Measurements from ENCODE around the gene OR6S1.
"Not testable (repeated sequence)": the region's sequence is repeated elsewhere in the genome, so short reads cannot be mapped to it uniquely, and the experiment has no call there.

Gene OR6S1

DNA sequence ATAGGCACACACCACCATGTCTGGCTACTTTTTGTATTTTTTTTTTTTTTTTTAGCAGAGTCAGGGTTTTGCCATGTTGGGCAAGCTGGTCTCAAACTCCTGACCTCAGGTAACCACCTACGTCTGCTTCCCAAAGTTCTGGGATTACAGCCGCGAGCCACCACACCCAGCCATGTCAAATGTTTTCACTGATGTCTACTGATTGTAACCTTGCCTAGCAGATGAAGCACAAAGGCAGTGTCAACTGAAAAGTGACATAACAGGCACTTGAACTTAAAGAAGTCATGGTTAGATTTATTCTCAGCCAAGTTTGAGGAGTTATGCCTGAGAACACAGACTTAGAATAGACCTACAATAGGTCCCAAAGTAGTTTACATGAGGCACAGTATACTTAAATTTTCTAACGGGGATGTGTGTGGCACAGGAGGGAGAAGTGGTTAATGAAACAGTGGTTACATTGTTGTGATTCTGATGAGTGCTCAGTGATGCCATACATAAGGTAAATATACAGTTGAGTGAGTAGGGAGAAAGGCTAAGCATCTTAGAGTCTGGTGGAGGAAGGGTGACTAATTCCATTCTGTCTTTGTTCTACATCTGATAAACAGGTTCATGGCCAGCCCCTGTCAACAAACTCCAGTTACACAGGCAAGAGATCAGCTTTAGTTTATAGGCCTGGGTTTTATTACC lies 30.2 kb upstream of the OR6S1 start:
- Histone ChIP-seq H3K9me3 (peaks cover 7% of the 10 kb centered on the region; the same call in 1 of the 2 replicates), H3K27me3 (no peaks in the 10 kb centered on the region), H3K27ac (no peak overlapping the region), H3K4me3 (no peak overlapping the region), H3K36me3 (no peaks in the 10 kb centered on the region), H3K4me1 (peaks cover 25% of the 10 kb centered on the region), H3K4me2 (no peak overlapping the region), H3K9ac (no peak overlapping the region), H4K20me1 (no peaks in the 10 kb centered on the region)
- TF ChIP-seq Cebpa-rat (IDR thresholded peaks at IDR 0.05) = no peak

DNA sequence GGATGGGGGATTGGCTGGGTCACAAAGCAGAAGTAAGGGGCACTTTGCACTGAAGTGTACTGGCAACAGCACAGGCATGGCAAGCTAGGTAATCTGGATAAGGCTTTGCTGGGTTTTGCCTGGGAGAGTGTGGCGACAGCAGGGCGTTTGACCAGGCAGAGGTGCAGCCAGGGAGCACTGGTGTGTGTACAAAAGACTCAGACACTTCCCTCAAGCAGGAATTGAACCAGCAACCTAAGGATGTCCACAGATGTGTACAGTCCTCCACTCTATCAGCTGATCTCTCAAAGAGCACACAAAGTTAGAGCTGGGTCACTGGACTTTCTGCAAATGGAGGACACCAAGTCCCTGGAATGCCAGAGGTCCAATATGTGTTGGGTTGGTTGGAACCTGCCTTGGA lies 27.5 kb upstream of the OR6S1 start:
- Histone ChIP-seq H3K36me3 (no peaks in the 10 kb centered on the region), H3K9me3 (peaks cover 15% of the 10 kb centered on the region; the same call in 1 of the 2 replicates), H3K27me3 (peaks cover 4% of the 10 kb centered on the region), H3K4me2 (peak overlapping the region; percentile 65), H3K4me3 (no peak overlapping the region), H3K4me1 (peaks cover 29% of the 10 kb centered on the region), H4K20me1 (no peaks in the 10 kb centered on the region), H3K27ac (no peak overlapping the region), H3K9ac (no peak overlapping the region)
- TF ChIP-seq Cebpa-rat (IDR thresholded peaks at IDR 0.05) = no peak

DNA sequence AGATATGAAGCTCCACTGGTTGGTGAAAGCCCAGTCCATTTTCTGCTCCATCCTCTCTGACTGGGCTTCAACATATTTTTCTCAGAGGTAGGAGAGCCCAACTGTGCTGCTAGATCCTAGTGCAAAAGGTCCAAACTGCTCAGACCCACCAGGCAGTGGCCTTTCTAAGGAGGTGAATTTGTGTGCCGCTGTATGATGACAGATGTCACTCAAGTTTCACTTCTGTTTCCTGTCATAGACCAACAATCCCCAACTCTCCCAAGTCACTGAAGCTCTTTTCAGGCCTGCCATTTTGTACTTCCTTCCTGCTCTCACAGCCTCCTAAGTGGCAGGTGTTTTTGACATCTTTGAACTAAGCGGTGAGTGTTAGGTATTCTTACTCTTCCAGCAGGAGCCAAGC lies 26.5 kb upstream of the OR6S1 start:
- no peak for TF ChIP-seq Cebpa-rat (IDR thresholded peaks at IDR 0.05)

DNA sequence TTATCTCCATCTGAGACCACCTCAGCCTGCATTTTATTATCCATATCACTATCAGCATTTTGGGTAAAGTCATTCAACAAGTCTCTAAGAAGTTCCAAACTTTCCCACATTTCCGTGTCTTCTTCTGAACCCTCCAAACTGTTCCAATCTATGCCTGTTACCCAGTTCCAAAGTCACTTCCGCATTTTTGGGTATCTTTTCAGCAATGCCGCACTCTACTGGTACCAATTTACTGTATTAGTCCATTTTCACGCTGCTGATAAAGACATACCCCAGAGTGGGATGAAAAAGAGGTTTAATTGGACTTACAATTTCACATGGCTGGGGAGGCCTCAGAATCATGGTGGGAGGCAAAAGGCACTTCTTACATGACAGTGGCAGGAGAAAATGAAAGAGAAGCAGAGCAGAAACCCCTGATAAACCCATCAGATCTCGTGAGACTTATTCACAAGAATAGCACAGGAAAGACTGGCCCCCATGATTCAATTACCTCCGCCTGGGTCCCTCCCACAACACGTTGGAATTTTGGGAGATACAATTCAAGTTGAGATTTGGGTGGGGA lies 25.0 kb upstream of the OR6S1 start:
- H3K9ac ChIP-seq, H4K20me1 ChIP-seq, H3K4me3 ChIP-seq, H3K9me3 ChIP-seq, H3K27ac ChIP-seq, H3K4me2 ChIP-seq, H3K36me3 ChIP-seq: not testable (repeated sequence)
- Histone ChIP-seq H3K4me1 (peaks cover 42% of the 10 kb centered on the region), H3K27me3 (peaks cover 29% of the 10 kb centered on the region)

More for the DNA sequence above, 26.5 kb upstream of the OR6S1 start:
- Histone ChIP-seq H3K27ac (peak overlapping the region; percentile 12; the same call in 1 of the 2 replicates), H3K4me1 (peaks cover 35% of the 10 kb centered on the region), H4K20me1 (no peaks in the 10 kb centered on the region), H3K4me2 (peak overlapping the region; percentile 65), H3K27me3 (peaks cover 14% of the 10 kb centered on the region), H3K36me3 (no peaks in the 10 kb centered on the region), H3K9me3 (peaks cover 9% of the 10 kb centered on the region; the same call in 1 of the 2 replicates), H3K4me3 (no peak overlapping the region), H3K9ac (no peak overlapping the region)

DNA sequence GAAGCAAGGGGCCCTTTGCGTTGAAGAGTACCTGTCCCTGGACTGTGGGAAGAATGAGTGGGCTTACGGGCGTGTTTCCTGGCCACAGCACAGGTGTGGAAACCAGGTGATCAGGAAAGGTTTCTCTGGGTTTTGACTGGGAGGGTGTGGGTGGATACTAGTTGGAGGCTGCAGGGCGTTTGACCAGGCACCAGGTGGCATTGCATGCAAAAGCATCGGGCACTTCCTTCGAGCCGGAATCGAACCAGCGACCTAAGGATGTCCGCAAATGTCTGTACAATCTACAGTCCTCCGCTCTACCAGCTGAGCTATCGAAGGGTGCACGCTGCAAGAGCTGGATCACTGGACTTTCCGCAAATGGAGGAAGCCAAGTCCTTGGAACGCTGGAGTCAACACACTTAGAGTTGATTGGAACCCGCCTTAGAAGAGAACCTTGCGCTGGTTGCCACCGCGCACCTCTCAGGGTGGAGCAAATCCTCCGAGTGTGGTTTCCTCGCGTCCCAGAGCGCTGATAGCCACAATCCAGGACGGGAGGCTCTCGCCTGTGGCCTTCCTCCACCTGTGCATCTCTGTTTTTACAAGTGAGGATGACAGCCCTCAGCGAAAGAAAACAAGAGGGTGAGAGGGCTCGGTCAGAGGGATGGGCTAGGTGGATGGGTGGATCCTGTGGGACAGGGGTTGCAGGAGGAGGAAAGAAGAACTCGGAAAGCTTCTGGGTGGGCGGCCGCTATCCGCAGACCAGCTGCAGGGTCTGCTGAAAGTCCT lies 21.7 kb upstream of the OR6S1 start:
- no peak for TF ChIP-seq Cebpa-rat (IDR thresholded peaks at IDR 0.05)
- H3K4me3 ChIP-seq = no peak overlapping the region
- H3K9ac ChIP-seq = no peak overlapping the region
- H3K36me3 ChIP-seq = no peaks in the 10 kb centered on the region
- no peak overlapping the region for H3K27ac ChIP-seq
- H3K9me3 ChIP-seq = peaks cover 9% of the 10 kb centered on the region; the same call in 1 of the 2 replicates
- H3K4me2 ChIP-seq = peak overlapping the region; percentile 22
- peaks cover 34% of the 10 kb centered on the region for H3K4me1 ChIP-seq
- peaks cover 31% of the 10 kb centered on the region for H3K27me3 ChIP-seq
- no peaks in the 10 kb centered on the region for H4K20me1 ChIP-seq

DNA sequence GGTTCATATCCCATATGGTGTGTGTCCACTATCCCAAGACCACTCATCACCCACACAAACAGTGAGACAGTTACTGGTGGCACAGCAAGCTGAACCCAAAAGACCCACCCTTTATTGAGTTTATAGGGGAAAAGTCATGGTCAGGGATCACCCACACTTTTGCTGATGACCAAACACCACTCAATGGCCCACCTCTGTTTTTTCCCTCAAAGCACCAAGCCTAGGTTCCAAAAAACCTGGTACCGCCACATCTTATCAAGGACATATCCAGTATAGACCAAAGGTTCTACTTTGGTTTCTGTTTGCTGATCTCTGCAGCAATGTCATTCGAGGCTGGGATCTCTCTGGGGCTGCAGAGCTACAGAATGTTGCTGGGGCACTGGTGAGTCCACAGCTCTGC lies 19.7 kb upstream of the OR6S1 start:
- no peak overlapping the region for H3K4me3 ChIP-seq
- H3K4me1 ChIP-seq = peaks cover 20% of the 10 kb centered on the region
- no peak for TF ChIP-seq Cebpa-rat (IDR thresholded peaks at IDR 0.05)
- H4K20me1 ChIP-seq = no peaks in the 10 kb centered on the region
- peaks cover 31% of the 10 kb centered on the region for H3K27me3 ChIP-seq
- H3K36me3 ChIP-seq = no peaks in the 10 kb centered on the region
- peak overlapping the region; percentile 42 for H3K4me2 ChIP-seq
- H3K9me3 ChIP-seq = peaks cover 9% of the 10 kb centered on the region; the same call in 1 of the 2 replicates
- H3K27ac ChIP-seq = no peak overlapping the region
- H3K9ac ChIP-seq = no peak overlapping the region

DNA sequence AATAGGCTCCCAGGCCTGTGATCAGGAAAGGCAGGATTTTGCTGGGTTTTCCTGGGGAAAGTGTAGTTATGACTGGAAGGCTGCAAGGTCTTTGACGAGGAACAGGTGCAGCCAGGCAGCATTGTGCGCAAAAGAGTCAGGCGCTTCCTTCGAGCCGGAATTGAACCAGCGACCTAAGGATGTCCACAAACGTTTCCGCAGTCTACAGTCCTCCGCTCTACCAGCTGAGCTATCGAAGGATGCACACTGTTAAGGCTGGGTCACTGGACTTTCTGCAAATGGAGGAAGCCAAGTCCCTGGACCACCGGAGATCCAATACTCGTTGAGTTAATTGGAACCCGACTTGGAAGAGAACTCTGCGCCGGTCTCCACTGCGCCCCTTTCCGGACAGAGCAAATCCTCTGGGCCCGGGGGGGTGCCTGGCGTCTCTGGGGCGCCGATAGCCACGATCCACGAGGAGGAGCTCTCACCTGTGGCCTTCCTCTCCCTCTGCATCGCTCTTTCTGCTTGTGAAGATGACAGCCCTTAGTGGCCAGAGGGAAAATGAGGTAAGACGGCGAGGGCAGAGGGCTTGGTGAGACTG lies 18.4 kb upstream of the OR6S1 start:
- H3K27ac ChIP-seq = no peak overlapping the region
- H3K9me3 ChIP-seq = peaks cover 9% of the 10 kb centered on the region; the same call in 1 of the 2 replicates
- H3K4me1 ChIP-seq = peaks cover 27% of the 10 kb centered on the region
- no peak overlapping the region for H3K4me2 ChIP-seq
- H3K9ac ChIP-seq = no peak overlapping the region
- TF ChIP-seq Cebpa-rat (IDR thresholded peaks at IDR 0.05) = no peak
- H3K27me3 ChIP-seq = peaks cover 39% of the 10 kb centered on the region
- no peaks in the 10 kb centered on the region for H3K36me3 ChIP-seq
- no peak overlapping the region for H3K4me3 ChIP-seq
- H4K20me1 ChIP-seq = no peaks in the 10 kb centered on the region

DNA sequence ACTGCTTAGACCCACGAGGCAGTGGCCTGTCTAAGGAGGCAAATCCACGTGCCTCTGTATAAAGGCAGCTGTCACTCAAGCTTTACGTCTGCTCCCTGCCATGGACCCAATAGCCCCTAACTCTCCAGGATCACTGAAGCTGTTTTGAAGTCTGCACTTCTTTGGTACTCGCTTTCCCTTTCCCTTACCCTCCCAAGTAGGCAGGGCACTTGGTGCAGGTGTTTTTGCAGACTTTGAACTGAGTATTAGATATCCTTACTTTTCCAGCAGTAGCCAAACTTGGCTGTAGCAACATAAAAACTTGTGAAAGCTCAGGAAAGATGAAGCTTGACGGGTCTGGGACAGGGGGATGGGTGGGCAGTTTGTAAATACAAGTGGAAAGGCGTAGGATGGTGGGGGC lies 17.8 kb upstream of the OR6S1 start:
- no peak for TF ChIP-seq Cebpa-rat (IDR thresholded peaks at IDR 0.05)
- Histone ChIP-seq H3K4me2 (no peak overlapping the region), H4K20me1 (no peaks in the 10 kb centered on the region), H3K27ac (no peak overlapping the region), H3K9ac (no peak overlapping the region), H3K4me1 (peaks cover 27% of the 10 kb centered on the region), H3K4me3 (no peak overlapping the region), H3K27me3 (peaks cover 42% of the 10 kb centered on the region), H3K9me3 (peaks cover 5% of the 10 kb centered on the region; the same call in 1 of the 2 replicates), H3K36me3 (no peaks in the 10 kb centered on the region)

DNA sequence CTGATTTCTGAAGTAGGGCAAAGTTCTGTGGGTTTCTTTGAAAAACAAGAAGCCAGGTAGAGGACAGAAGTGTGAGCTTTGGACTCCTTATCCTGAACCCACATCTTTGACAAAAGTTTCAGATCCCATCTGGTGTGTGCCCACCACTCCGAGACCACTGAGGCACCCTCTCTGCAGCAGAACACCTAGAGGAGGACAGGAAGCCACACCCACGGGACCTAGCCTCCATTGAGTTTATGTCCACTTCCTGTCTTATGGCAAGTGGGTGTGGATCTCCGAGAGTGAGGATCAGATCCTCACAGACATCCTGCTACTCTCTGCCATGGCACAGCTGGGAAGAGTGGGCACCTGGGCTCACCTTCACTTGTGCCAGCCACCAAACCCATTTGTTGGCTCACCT lies 16.8 kb upstream of the OR6S1 start:
- Histone ChIP-seq H3K4me2 (no peak overlapping the region), H3K27ac (no peak overlapping the region), H3K4me3 (no peak overlapping the region), H4K20me1 (no peaks in the 10 kb centered on the region), H3K36me3 (no peaks in the 10 kb centered on the region), H3K4me1 (peaks cover 21% of the 10 kb centered on the region), H3K27me3 (peaks cover 42% of the 10 kb centered on the region), H3K9me3 (no peaks in the 10 kb centered on the region), H3K9ac (no peak overlapping the region)
- TF ChIP-seq Cebpa-rat (IDR thresholded peaks at IDR 0.05) = no peak
